SK-N-SH treated with all-trans-retinoic acid at 6 μM for 48 hours (cell line): ENCODE results near the gene PTPN7.
A peak's percentile ranks its signal among the peaks of the same experiment; 100 is the strongest.

Source experiments
- ATAC-seq: fragments of 200-7000 bp; cut with Tn5 transposase; 3 replicates; pipeline ENCODE4 v1.9.1; 2020; ENCODE audit warnings: mild to moderate bottlenecking, moderate library complexity
- ARNTL ChIP-seq: fragments of 450-650 bp; formaldehyde crosslinking; IDR thresholded peaks from 2 replicates; pipeline ENCODE4 v1.5.0; 2020; ENCODE audit warnings: low read depth, mild to moderate bottlenecking, moderate library complexity, borderline replicate concordance
- BACH2 ChIP-seq: fragments of 250-450 bp; sonication (Bioruptor Pico); IDR thresholded peaks from 2 replicates; pipeline ENCODE4 v1.9.0; 2021; ENCODE audit warnings: mild to moderate bottlenecking, borderline replicate concordance
- CSDC2 ChIP-seq: fragments of 250-450 bp; sonication (Bioruptor Pico); IDR thresholded peaks from 2 replicates; pipeline ENCODE4 v1.5.0; 2020; ENCODE audit warnings: mild to moderate bottlenecking, moderate library complexity
- ESRRG ChIP-seq: fragments of 250-450 bp; sonication (Bioruptor Pico); IDR thresholded peaks from 2 replicates; pipeline ENCODE4 v1.6.1; 2021; ENCODE audit warnings: mild to moderate bottlenecking
- GLIS3 ChIP-seq: fragments of 250-450 bp; sonication (Bioruptor Pico); IDR thresholded peaks from 2 replicates; pipeline ENCODE4 v1.5.0; 2020; ENCODE audit warnings: mild to moderate bottlenecking, moderate library complexity
- ISL1 ChIP-seq: fragments of 250-450 bp; sonication (Bioruptor Pico); IDR thresholded peaks from 2 replicates; pipeline ENCODE4 v2.1.2; 2022; ENCODE audit warnings: mild to moderate bottlenecking, moderate library complexity
- OSR1 ChIP-seq: fragments of 250-450 bp; sonication (Bioruptor Pico); IDR thresholded peaks from 2 replicates; pipeline ENCODE4 v1.8.0; 2022; ENCODE audit warnings: moderate library complexity, mild to moderate bottlenecking, inconsistent platforms
- POU6F1 ChIP-seq: fragments of 250-450 bp; sonication (Bioruptor Pico); IDR thresholded peaks from 2 replicates; pipeline ENCODE4 v1.8.0; 2021; ENCODE audit warnings: low read depth, mild to moderate bottlenecking, moderate library complexity, borderline replicate concordance
- RARB ChIP-seq: fragments of 250-450 bp; sonication (Bioruptor Pico); IDR thresholded peaks from 2 replicates; pipeline ENCODE4 v1.8.0; 2021; ENCODE audit warnings: mild to moderate bottlenecking, moderate library complexity
- SNAI2 ChIP-seq: fragments of 250-450 bp; sonication (Bioruptor Pico); IDR thresholded peaks from 2 replicates; pipeline ENCODE4 v1.5.0; 2020; ENCODE audit warnings: mild to moderate bottlenecking, moderate library complexity
- TCF4 ChIP-seq: fragments of 250-450 bp; sonication (Bioruptor Pico); IDR thresholded peaks from 2 replicates; pipeline ENCODE4 v1.8.0; 2021; ENCODE audit warnings: mild to moderate bottlenecking, moderate library complexity, borderline replicate concordance
- TOX ChIP-seq: fragments of 250-450 bp; sonication (Bioruptor Pico); IDR thresholded peaks from 2 replicates; pipeline ENCODE4 v1.8.0; 2021; ENCODE audit warnings: mild to moderate bottlenecking, moderate library complexity, borderline replicate concordance
- TSHZ2 ChIP-seq: fragments of 250-450 bp; sonication (Bioruptor Pico); IDR thresholded peaks from 2 replicates; pipeline ENCODE4 v1.5.0; 2020; ENCODE audit warnings: mild to moderate bottlenecking, moderate library complexity
- ZFP3 ChIP-seq: fragments of 250-450 bp; sonication (Bioruptor Pico); IDR thresholded peaks from 2 replicates; pipeline ENCODE4 v1.5.0; 2020; ENCODE audit warnings: mild to moderate bottlenecking, moderate library complexity
- ZFP30 ChIP-seq: fragments of 450-650 bp; formaldehyde crosslinking; IDR thresholded peaks from 2 replicates; pipeline ENCODE4 v1.5.0; 2022; ENCODE audit warnings: mild to moderate bottlenecking, moderate library complexity
- ZNF70 ChIP-seq: fragments of 450-650 bp; formaldehyde crosslinking; IDR thresholded peaks from 2 replicates; pipeline ENCODE4 v1.5.0; 2020; ENCODE audit warnings: mild to moderate bottlenecking, moderate library complexity
- ZNF8 ChIP-seq: fragments of 450-650 bp; formaldehyde crosslinking; IDR thresholded peaks from 2 replicates; pipeline ENCODE4 v1.5.0; 2020; ENCODE audit warnings: mild to moderate bottlenecking, moderate library complexity
- TF ChIP-seq, protein P1 (sequence below): fragments of 250-450 bp; sonication (Bioruptor Pico); IDR thresholded peaks from 2 replicates; pipeline ENCODE4 v1.5.1; 2021; ENCODE audit warnings: mild to moderate bottlenecking, moderate library complexity
- TF ChIP-seq, protein P2 (sequence below): fragments of 250-450 bp; sonication (Bioruptor Pico); IDR thresholded peaks from 2 replicates; pipeline ENCODE4 v1.8.0; 2020; ENCODE audit warnings: mild to moderate bottlenecking, moderate library complexity, borderline replicate concordance
- TF ChIP-seq, protein P3 (sequence below): fragments of 250-450 bp; sonication (Bioruptor Pico); IDR thresholded peaks from 2 replicates; pipeline ENCODE4 v1.5.1; 2020; ENCODE audit warnings: low read depth, mild to moderate bottlenecking, moderate library complexity

Gene PTPN7

DNA sequence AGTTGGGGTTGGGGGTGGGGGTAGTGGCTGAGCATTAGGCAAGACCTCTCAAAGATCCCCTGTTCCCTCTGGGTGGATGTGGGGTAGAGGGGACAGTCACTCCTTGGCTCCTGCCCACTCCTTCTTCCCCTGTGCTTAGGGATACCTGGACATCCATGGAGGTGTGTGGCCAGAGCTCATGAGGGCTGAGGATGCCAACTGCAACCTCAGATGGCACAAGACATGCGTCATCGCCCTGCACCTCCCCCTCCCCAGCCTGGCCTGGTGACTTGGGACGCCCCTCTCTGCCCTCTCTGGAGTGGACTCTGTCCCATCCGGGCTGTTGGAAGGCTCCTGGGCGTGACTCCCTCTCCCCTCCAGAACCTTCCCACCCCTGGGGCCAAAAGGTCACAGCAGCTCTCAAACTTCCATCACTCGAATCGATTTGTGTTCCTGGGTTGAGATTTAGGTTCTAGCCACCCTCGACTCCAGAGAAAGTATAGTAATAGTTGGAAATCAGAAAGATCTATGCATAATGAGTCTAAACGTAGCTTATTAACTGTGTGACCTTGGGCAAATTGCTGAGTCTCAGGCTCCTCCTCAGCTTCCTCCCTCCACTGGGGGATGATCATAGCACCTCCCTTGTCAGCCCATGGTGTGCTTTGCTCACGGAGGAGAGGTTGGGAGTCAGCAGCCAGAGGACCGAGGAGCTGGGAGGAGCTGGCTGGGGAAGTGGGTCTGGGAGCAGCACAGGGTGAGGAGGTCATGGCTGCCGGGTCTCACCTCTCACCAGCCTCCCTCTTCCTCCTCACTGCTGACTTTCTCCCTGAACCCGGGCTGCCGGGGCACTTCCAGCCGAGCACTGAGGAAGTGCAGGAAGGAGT is 2.2 kb upstream of the PTPN7 start:
- no peak for ATAC-seq

GRCh38 chr1:202162047-202162417 is 1.6 kb upstream of the PTPN7 start:
- ATAC-seq, result no peak
- TF ChIP-seq OSR1 (CRISPR knock-in tag) (no peak), ZFP3 (CRISPR knock-in tag) (no peak), ARNTL (CRISPR knock-in tag) (no peak), RARB (no peak), BACH2 (CRISPR knock-in tag) (no peak), TCF4 (CRISPR knock-in tag) (no peak), ISL1 (CRISPR knock-in tag) (no peak), GLIS3 (no peak)

More for the DNA sequence above, 2.2 kb upstream of the PTPN7 start:
- TF ChIP-seq POU6F1 (CRISPR knock-in tag), result no peak
- TF ChIP-seq, protein P1, sequence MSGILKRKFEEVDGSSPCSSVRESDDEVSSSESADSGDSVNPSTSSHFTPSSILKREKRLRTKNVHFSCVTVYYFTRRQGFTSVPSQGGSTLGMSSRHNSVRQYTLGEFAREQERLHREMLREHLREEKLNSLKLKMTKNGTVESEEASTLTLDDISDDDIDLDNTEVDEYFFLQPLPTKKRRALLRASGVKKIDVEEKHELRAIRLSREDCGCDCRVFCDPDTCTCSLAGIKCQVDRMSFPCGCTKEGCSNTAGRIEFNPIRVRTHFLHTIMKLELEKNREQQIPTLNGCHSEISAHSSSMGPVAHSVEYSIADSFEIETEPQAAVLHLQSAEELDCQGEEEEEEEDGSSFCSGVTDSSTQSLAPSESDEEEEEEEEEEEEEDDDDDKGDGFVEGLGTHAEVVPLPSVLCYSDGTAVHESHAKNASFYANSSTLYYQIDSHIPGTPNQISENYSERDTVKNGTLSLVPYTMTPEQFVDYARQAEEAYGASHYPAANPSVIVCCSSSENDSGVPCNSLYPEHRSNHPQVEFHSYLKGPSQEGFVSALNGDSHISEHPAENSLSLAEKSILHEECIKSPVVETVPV (CRISPR knock-in tag), result no peak
- no peak for TF ChIP-seq SNAI2
- no peak for TF ChIP-seq ZFP3 (CRISPR knock-in tag)
- TF ChIP-seq ESRRG (CRISPR knock-in tag), result no peak
- no peak for TF ChIP-seq ARNTL (CRISPR knock-in tag)
- TF ChIP-seq TSHZ2 (CRISPR knock-in tag), result no peak
- TF ChIP-seq ISL1 (CRISPR knock-in tag), result no peak
- TF ChIP-seq CSDC2 (CRISPR knock-in tag), result no peak
- no peak for TF ChIP-seq GLIS3
- TF ChIP-seq, all 23 proteins: peak for 0

DNA sequence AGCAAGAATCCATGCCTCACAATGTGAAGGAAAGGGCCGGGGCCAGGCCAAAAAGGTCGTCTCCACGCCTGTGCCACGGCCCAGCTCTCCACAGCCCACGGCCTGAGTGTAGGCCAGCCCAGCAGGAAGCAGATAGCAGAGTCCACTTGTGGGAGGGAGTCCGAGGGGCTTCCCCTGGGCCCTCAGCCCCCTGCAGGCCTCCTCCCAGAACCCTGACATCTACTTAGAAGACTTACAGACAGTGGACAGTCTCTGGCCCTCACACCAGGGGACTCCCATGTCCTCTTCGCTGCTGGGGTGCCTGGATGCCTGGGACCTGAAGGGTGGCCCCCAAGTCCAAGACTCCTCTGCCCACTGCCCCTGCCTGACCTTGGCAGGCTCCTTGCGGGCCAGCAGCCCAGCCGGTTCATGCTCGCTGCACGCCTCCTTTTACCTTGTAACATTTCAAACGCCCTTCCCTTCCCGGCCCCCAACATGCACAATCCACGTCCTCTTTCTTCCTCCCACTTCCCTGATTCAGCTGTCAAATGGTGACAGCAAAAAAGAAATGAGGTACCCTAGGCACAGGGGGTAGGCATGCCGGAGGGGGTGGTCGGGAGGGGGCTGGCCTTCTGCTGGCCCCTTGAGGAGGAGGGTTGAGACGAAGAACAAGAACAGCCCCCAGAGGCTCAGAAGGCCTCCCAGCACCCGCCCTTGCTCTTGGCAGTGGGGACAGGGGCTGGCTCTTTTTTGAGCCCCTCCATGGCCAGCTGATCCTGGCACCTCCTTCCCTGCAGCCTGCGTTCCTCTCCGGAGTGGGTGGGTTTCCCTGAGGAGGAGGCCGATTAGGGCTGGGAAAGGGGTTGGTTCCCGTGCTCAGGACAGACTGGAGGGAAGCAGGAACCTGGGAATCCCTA is 997 bp upstream of the PTPN7 start:
- peak; percentile 4; the same call in 1 of the 3 replicates for ATAC-seq
- TF ChIP-seq ZNF70 (CRISPR knock-in tag) (no peak), RARB (no peak), GLIS3 (no peak), OSR1 (CRISPR knock-in tag) (no peak), TOX (CRISPR knock-in tag) (no peak), ZNF8 (CRISPR knock-in tag) (no peak), CSDC2 (CRISPR knock-in tag) (no peak), ZFP30 (no peak), ARNTL (CRISPR knock-in tag) (no peak), SNAI2 (no peak), TCF4 (CRISPR knock-in tag) (no peak), TSHZ2 (CRISPR knock-in tag) (no peak), ESRRG (CRISPR knock-in tag) (no peak), ISL1 (CRISPR knock-in tag) (no peak)
- TF ChIP-seq, protein P2, sequence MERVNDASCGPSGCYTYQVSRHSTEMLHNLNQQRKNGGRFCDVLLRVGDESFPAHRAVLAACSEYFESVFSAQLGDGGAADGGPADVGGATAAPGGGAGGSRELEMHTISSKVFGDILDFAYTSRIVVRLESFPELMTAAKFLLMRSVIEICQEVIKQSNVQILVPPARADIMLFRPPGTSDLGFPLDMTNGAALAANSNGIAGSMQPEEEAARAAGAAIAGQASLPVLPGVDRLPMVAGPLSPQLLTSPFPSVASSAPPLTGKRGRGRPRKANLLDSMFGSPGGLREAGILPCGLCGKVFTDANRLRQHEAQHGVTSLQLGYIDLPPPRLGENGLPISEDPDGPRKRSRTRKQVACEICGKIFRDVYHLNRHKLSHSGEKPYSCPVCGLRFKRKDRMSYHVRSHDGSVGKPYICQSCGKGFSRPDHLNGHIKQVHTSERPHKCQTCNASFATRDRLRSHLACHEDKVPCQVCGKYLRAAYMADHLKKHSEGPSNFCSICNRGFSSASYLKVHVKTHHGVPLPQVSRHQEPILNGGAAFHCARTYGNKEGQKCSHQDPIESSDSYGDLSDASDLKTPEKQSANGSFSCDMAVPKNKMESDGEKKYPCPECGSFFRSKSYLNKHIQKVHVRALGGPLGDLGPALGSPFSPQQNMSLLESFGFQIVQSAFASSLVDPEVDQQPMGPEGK (CRISPR knock-in tag), result no peak
- TF ChIP-seq, protein P1 (CRISPR knock-in tag), result no peak
- TF ChIP-seq, protein P3, sequence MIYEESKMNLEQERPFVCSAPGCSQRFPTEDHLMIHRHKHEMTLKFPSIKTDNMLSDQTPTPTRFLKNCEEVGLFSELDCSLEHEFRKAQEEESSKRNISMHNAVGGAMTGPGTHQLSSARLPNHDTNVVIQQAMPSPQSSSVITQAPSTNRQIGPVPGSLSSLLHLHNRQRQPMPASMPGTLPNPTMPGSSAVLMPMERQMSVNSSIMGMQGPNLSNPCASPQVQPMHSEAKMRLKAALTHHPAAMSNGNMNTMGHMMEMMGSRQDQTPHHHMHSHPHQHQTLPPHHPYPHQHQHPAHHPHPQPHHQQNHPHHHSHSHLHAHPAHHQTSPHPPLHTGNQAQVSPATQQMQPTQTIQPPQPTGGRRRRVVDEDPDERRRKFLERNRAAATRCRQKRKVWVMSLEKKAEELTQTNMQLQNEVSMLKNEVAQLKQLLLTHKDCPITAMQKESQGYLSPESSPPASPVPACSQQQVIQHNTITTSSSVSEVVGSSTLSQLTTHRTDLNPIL, result no peak
